Naive thymus-derived CD8-positive, alpha-beta T cell (primary cell): ENCODE data around the gene TBX18. TPM values are rescaled to one million over a fixed set of nuclear protein-coding genes. Genes with fewer than 3 reads are reported as not detected.
A peak's percentile ranks its signal among the peaks of the same experiment; 100 is the strongest.

Experiments
- ATAC-seq, 2 donors: fragments of 150-1000 bp; cut with Tn5 transposase in 1 of 2; sonication (Bioruptor Pico), chemical (Tn5 transposase) in 1 of 2; 1 replicate in 1 of 2; 2 replicates in 1 of 2; pipeline ENCODE4 v1.10.0; 2021; ENCODE audit warnings: mild to moderate bottlenecking in 2 of 2, moderate library complexity in 2 of 2
- POLR2A ChIA-PET: fragments of 350-600 bp; sonication (Branson Sonifier 250); formaldehyde crosslinking; loops from one replicate; lab custom pipeline; 2021; ENCODE audit warnings: antibody characterized with exemption; lab: Charles Lee
- DNase-seq, 10 donors: peaks; one replicate each; pipeline versions ENCODE4 v3.0.0 to v3.0.0-alpha.2; 2020 to 2022
- H3K27ac Mint-ChIP-seq, 10 donors: one replicate each; pipeline ENCODE4 v1.8.0; 2020 to 2022; ENCODE audit warnings: mild to moderate bottlenecking in 10 of 10, mixed read lengths in 10 of 10, moderate library complexity in 4 of 10, inconsistent platforms in 1 of 10
- H3K27me3 Mint-ChIP-seq, 5 donors: one replicate each; pipeline ENCODE4 v1.8.0; 2021 to 2022; ENCODE audit warnings: mixed read lengths in 5 of 5
- H3K36me3 Mint-ChIP-seq, 3 donors: one replicate each; pipeline ENCODE4 v1.8.0; 2020 to 2022; ENCODE audit warnings: mixed read lengths in 3 of 3, mild to moderate bottlenecking in 2 of 3, inconsistent platforms in 1 of 3
- H3K4me1 Mint-ChIP-seq, 4 donors: one replicate each; pipeline ENCODE4 v1.8.0; 2021 to 2022; ENCODE audit warnings: mixed read lengths in 4 of 4
- H3K4me3 Mint-ChIP-seq, 10 donors: one replicate each; pipeline ENCODE4 v1.8.0; 2020 to 2022; ENCODE audit warnings: mild to moderate bottlenecking in 10 of 10, mixed read lengths in 10 of 10, moderate library complexity in 6 of 10, inconsistent platforms in 1 of 10
- H3K9me3 Mint-ChIP-seq, 9 donors: one replicate each; pipeline ENCODE4 v1.8.0; 2020 to 2022; ENCODE audit warnings: mixed read lengths in 9 of 9, mild to moderate bottlenecking in 3 of 9, inconsistent platforms in 1 of 9, moderate library complexity in 1 of 9
- polyA plus RNA-seq, 3 donors: library from polyadenylated mRNA; unstranded; fragments of 300-500 nt; fragmentation: Illumina TruSeq; gene quantifications; one replicate each; pipeline ENCODE4 v1.2.3, GENCODE V29; 2021
- total RNA-seq, 8 experiments: library from RNA in 2 of 8; stranded (reverse) in 2 of 8; gene quantifications; one replicate each; pipeline ENCODE4 v1.2.3 and lab custom pipeline; 2021 to 2026

TBX18 gene
- total and polyA plus RNA-seq, 5 experiments from 2014 or later, result not detected

- ATAC-seq, result no peak
- POLR2A ChIA-PET, result no interaction called here
- peaks cover 0 to 1% (median 0%) of the 10 kb centered on the region in 4 donors for H3K4me1 Mint-ChIP-seq
- no peak overlapping the region for H3K27ac Mint-ChIP-seq
- no peak for DNase-seq
- no peaks in the 10 kb centered on the region for H3K36me3 Mint-ChIP-seq
- peaks cover 2 to 16% (median 10%) of the 10 kb centered on the region in 5 donors for H3K27me3 Mint-ChIP-seq
- peaks cover 0 to 12% (median 2%) of the 10 kb centered on the region in 9 donors for H3K9me3 Mint-ChIP-seq
- H3K4me3 Mint-ChIP-seq, result no peak overlapping the region
These were observed 21.3 kb upstream of the TBX18 start for GRCh38 chr6:84785671-84786070.

GRCh38 chr6:84779917-84780316 is 15.5 kb upstream of the TBX18 start:
- no peak overlapping the region for H3K27ac Mint-ChIP-seq
- no peak overlapping the region for H3K4me3 Mint-ChIP-seq
- peaks cover 33 to 64% (median 52%) of the 10 kb centered on the region in 5 donors for H3K27me3 Mint-ChIP-seq
- ATAC-seq (no peak), DNase-seq (no peak)
- H3K9me3 Mint-ChIP-seq, result peaks cover 0 to 4% (median 0%) of the 10 kb centered on the region in 9 donors
- POLR2A ChIA-PET, result no interaction called here
- peaks cover 0 to 1% (median 0%) of the 10 kb centered on the region in 4 donors for H3K4me1 Mint-ChIP-seq
- no peaks in the 10 kb centered on the region for H3K36me3 Mint-ChIP-seq

GRCh38 chr6:84779380-84779779 is 15.0 kb upstream of the TBX18 start:
- Mint-ChIP-seq H3K4me3 (no peak overlapping the region), H3K27me3 (peaks cover 34 to 64% (median 51%) of the 10 kb centered on the region in 5 donors), H3K27ac (no peak overlapping the region), H3K9me3 (peaks cover 0 to 4% (median 0%) of the 10 kb centered on the region in 9 donors), H3K36me3 (no peaks in the 10 kb centered on the region), H3K4me1 (peaks cover 0 to 1% (median 0%) of the 10 kb centered on the region in 4 donors)
- ATAC-seq, result no peak
- DNase-seq, result no peak
- POLR2A ChIA-PET, result no interaction called here

GRCh38 chr6:84777888-84778287 is 13.5 kb upstream of the TBX18 start:
- POLR2A ChIA-PET, result no interaction called here
- DNase-seq, result no peak
- no peak overlapping the region for H3K27ac Mint-ChIP-seq
- ATAC-seq, result no peak
- H3K4me1 Mint-ChIP-seq, result peaks cover 0 to 7% (median 1%) of the 10 kb centered on the region in 4 donors
- H3K36me3 Mint-ChIP-seq, result no peaks in the 10 kb centered on the region
- no peak overlapping the region for H3K4me3 Mint-ChIP-seq
- H3K27me3 Mint-ChIP-seq, result peaks cover 36 to 75% (median 59%) of the 10 kb centered on the region in 5 donors
- peaks cover 0 to 4% (median 0%) of the 10 kb centered on the region in 9 donors for H3K9me3 Mint-ChIP-seq

GRCh38 chr6:84776392-84776791 is 12.0 kb upstream of the TBX18 start:
- H3K4me3 Mint-ChIP-seq, result no peak overlapping the region
- DNase-seq (no peak), ATAC-seq (no peak)
- POLR2A ChIA-PET, result no interaction called here
- peaks cover 0 to 4% (median 2%) of the 10 kb centered on the region in 9 donors for H3K9me3 Mint-ChIP-seq
- H3K27me3 Mint-ChIP-seq, result peaks cover 47 to 80% (median 60%) of the 10 kb centered on the region in 5 donors
- no peak overlapping the region for H3K27ac Mint-ChIP-seq
- H3K36me3 Mint-ChIP-seq, result peaks cover 0 to 2% (median 0%) of the 10 kb centered on the region in 3 donors
- H3K4me1 Mint-ChIP-seq, result peaks cover 0 to 7% (median under 1%) of the 10 kb centered on the region in 4 donors

GRCh38 chr6:84775751-84776150 is 11.4 kb upstream of the TBX18 start:
- Mint-ChIP-seq H3K27me3 (peaks cover 49 to 86% (median 64%) of the 10 kb centered on the region in 5 donors), H3K27ac (no peak overlapping the region), H3K4me3 (no peak overlapping the region), H3K4me1 (peaks cover 0 to 7% (median under 1%) of the 10 kb centered on the region in 4 donors), H3K36me3 (peaks cover 0 to 2% (median 0%) of the 10 kb centered on the region in 3 donors), H3K9me3 (peaks cover 0 to 6% (median 2%) of the 10 kb centered on the region in 9 donors)
- ATAC-seq (no peak), DNase-seq (no peak)
- POLR2A ChIA-PET, result no interaction called here

- Mint-ChIP-seq H3K4me3 (peak overlapping the region in 1 of 10 donors; percentile 38), H3K27ac (no peak overlapping the region), H3K4me1 (peaks cover 0 to 7% (median under 1%) of the 10 kb centered on the region in 4 donors), H3K27me3 (peaks cover 49 to 84% (median 64%) of the 10 kb centered on the region in 5 donors), H3K9me3 (peaks cover 0 to 6% (median 2%) of the 10 kb centered on the region in 9 donors), H3K36me3 (peaks cover 0 to 2% (median 0%) of the 10 kb centered on the region in 3 donors)
- POLR2A ChIA-PET, result no interaction called here
- DNase-seq (no peak), ATAC-seq (no peak)
These were observed 10.5 kb upstream of the TBX18 start for GRCh38 chr6:84774985-84775284.

GRCh38 chr6:84774157-84774984 is 10.0 kb upstream of the TBX18 start:
- Mint-ChIP-seq H3K27me3 (peaks cover 53 to 83% (median 62%) of the 10 kb centered on the region in 5 donors), H3K27ac (no peak overlapping the region), H3K9me3 (peaks cover 0 to 8% (median 2%) of the 10 kb centered on the region in 9 donors), H3K4me1 (peaks cover 0 to 7% (median 1%) of the 10 kb centered on the region in 4 donors), H3K36me3 (peaks cover 0 to 2% (median 0%) of the 10 kb centered on the region in 3 donors), H3K4me3 (peak overlapping the region in 1 of 10 donors; percentile 8)
- POLR2A ChIA-PET, result no interaction called here
- DNase-seq (no peak), ATAC-seq (no peak)

GRCh38 chr6:84773431-84774156 is 9.2 kb upstream of the TBX18 start:
- peak overlapping the region in 2 of 10 donors; percentile 8 to 32 for H3K4me3 Mint-ChIP-seq
- peaks cover 0 to 12% (median 3%) of the 10 kb centered on the region in 4 donors for H3K4me1 Mint-ChIP-seq
- ATAC-seq (no peak), DNase-seq (no peak)
- no peak overlapping the region for H3K27ac Mint-ChIP-seq
- H3K9me3 Mint-ChIP-seq, result peaks cover 0 to 9% (median 2%) of the 10 kb centered on the region in 9 donors
- H3K36me3 Mint-ChIP-seq, result peaks cover 0 to 2% (median 0%) of the 10 kb centered on the region in 3 donors
- POLR2A ChIA-PET, result no interaction called here
- peaks cover 54 to 83% (median 64%) of the 10 kb centered on the region in 5 donors for H3K27me3 Mint-ChIP-seq

GRCh38 chr6:84773133-84773430 is 8.7 kb upstream of the TBX18 start:
- Mint-ChIP-seq H3K4me1 (peaks cover 0 to 12% (median 3%) of the 10 kb centered on the region in 4 donors), H3K9me3 (peaks cover 0 to 9% (median 2%) of the 10 kb centered on the region in 9 donors), H3K27me3 (peaks cover 52 to 83% (median 69%) of the 10 kb centered on the region in 5 donors), H3K4me3 (peak overlapping the region in 1 of 10 donors; percentile 8), H3K36me3 (peaks cover 0 to 3% (median 2%) of the 10 kb centered on the region in 3 donors), H3K27ac (no peak overlapping the region)
- no peak for DNase-seq
- no peak for ATAC-seq
- POLR2A ChIA-PET, result no interaction called here

GRCh38 chr6:84772428-84773132 is 8.2 kb upstream of the TBX18 start:
- Mint-ChIP-seq H3K9me3 (peaks cover 0 to 9% (median 2%) of the 10 kb centered on the region in 9 donors), H3K4me1 (peaks cover 0 to 12% (median 3%) of the 10 kb centered on the region in 4 donors), H3K27me3 (peaks cover 53 to 83% (median 71%) of the 10 kb centered on the region in 5 donors), H3K36me3 (peaks cover 0 to 7% (median 2%) of the 10 kb centered on the region in 3 donors), H3K4me3 (peak overlapping the region in 1 of 10 donors; percentile 52), H3K27ac (no peak overlapping the region)
- ATAC-seq (no peak), DNase-seq (no peak)
- POLR2A ChIA-PET, result no interaction called here

- DNase-seq, result no peak
- peaks cover 0 to 12% (median 3%) of the 10 kb centered on the region in 4 donors for H3K4me1 Mint-ChIP-seq
- H3K27me3 Mint-ChIP-seq, result peaks cover 50 to 83% (median 71%) of the 10 kb centered on the region in 5 donors
- no peak overlapping the region for H3K4me3 Mint-ChIP-seq
- peaks cover 0 to 11% (median 2%) of the 10 kb centered on the region in 9 donors for H3K9me3 Mint-ChIP-seq
- no peak for ATAC-seq
- peaks cover 0 to 9% (median 2%) of the 10 kb centered on the region in 3 donors for H3K36me3 Mint-ChIP-seq
- POLR2A ChIA-PET, result no interaction called here
- H3K27ac Mint-ChIP-seq, result no peak overlapping the region
These were observed 7.5 kb upstream of the TBX18 start for GRCh38 chr6:84771756-84772356.
